Activated B cell treated with CpG ODN at 0.5 μM for 24 hours (primary cell): ENCODE measurements around the gene TSPAN9. TPM values are rescaled to one million over a fixed set of nuclear protein-coding genes. Genes with fewer than 3 reads are reported as not detected.
A peak's percentile ranks its signal among the peaks of the same experiment; 100 is the strongest.

Experiments
- ATAC-seq: fragments of 200-7000 bp; cut with Tn5 transposase; one replicate; pipeline ENCODE4 v1.10.0; 2021; ENCODE audit warnings: low read depth, mild to moderate bottlenecking, moderate library complexity
- CTCF ChIA-PET: fragments of 350-600 bp; sonication (Branson Sonifier 250); formaldehyde crosslinking; loops from one replicate; lab custom pipeline; 2021; ENCODE audit warnings: antibody characterized with exemption; lab: Charles Lee
- POLR2A ChIA-PET: fragments of 350-600 bp; sonication (Branson Sonifier 250); formaldehyde crosslinking; loops from one replicate; lab custom pipeline; 2021; ENCODE audit warnings: antibody characterized with exemption; lab: Charles Lee
- DNase-seq: peaks from one replicate; pipeline ENCODE4 v3.0.0; 2022
- H3K27ac Mint-ChIP-seq: one replicate; pipeline ENCODE4 v1.8.0; 2020; ENCODE audit warnings: mixed read lengths
- H3K27me3 Mint-ChIP-seq: one replicate; pipeline ENCODE4 v1.8.0; 2021; ENCODE audit warnings: mixed read lengths
- H3K36me3 Mint-ChIP-seq: one replicate; pipeline ENCODE4 v1.8.0; 2021; ENCODE audit warnings: low read depth, mixed read lengths
- H3K4me1 Mint-ChIP-seq: one replicate; pipeline ENCODE4 v1.8.0; 2021; ENCODE audit warnings: mixed read lengths
- H3K4me3 Mint-ChIP-seq: one replicate; pipeline ENCODE4 v1.8.0; 2020; ENCODE audit warnings: mild to moderate bottlenecking, mixed read lengths
- H3K9me3 Mint-ChIP-seq: one replicate; pipeline ENCODE4 v1.8.0; 2020; ENCODE audit warnings: mixed read lengths
- intact Hi-C: fragments of 100-400 bp; cut with micrococcal nuclease; formaldehyde crosslinking; loops from one replicate; pipeline ENCODE4 v1.15.1; 2024
- total RNA-seq: library from RNA; stranded (reverse); gene quantifications from 2 replicates; pipeline ENCODE4 v1.2.3, GENCODE V29; 2022
- TF ChIP-seq, protein P1 (sequence below): fragments of 200-600 bp; IDR thresholded peaks from one replicate; pipeline ENCODE4 v1.8.0; 2022; ENCODE audit warnings: antibody characterized with exemption, mild to moderate bottlenecking

The TSPAN9 gene
- total RNA-seq, 1 donor from 2014 or later, result 0.20 TPM

GRCh38 chr12:3040026-3040656 is 37.0 kb upstream of the TSPAN9 start:
- intact Hi-C loops, result loop anchor here (2.0 kb wide), 2 partner anchors 155 to 187 kb away; no protein-coding TSS in a partner anchor
- POLR2A ChIA-PET, result no interaction called here
- H3K4me3 Mint-ChIP-seq, result no peak overlapping the region
- no peak overlapping the region for H3K27ac Mint-ChIP-seq
- H3K36me3 Mint-ChIP-seq, result no peaks in the 10 kb centered on the region
- no peaks in the 10 kb centered on the region for H3K9me3 Mint-ChIP-seq
- TF ChIP-seq, protein P1, sequence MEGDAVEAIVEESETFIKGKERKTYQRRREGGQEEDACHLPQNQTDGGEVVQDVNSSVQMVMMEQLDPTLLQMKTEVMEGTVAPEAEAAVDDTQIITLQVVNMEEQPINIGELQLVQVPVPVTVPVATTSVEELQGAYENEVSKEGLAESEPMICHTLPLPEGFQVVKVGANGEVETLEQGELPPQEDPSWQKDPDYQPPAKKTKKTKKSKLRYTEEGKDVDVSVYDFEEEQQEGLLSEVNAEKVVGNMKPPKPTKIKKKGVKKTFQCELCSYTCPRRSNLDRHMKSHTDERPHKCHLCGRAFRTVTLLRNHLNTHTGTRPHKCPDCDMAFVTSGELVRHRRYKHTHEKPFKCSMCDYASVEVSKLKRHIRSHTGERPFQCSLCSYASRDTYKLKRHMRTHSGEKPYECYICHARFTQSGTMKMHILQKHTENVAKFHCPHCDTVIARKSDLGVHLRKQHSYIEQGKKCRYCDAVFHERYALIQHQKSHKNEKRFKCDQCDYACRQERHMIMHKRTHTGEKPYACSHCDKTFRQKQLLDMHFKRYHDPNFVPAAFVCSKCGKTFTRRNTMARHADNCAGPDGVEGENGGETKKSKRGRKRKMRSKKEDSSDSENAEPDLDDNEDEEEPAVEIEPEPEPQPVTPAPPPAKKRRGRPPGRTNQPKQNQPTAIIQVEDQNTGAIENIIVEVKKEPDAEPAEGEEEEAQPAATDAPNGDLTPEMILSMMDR, result no peak
- peaks cover 22% of the 10 kb centered on the region for H3K27me3 Mint-ChIP-seq
- CTCF ChIA-PET, result no interaction called here
- ATAC-seq, result no peak
- peaks cover 23% of the 10 kb centered on the region for H3K4me1 Mint-ChIP-seq
- DNase-seq, result no peak

DNA sequence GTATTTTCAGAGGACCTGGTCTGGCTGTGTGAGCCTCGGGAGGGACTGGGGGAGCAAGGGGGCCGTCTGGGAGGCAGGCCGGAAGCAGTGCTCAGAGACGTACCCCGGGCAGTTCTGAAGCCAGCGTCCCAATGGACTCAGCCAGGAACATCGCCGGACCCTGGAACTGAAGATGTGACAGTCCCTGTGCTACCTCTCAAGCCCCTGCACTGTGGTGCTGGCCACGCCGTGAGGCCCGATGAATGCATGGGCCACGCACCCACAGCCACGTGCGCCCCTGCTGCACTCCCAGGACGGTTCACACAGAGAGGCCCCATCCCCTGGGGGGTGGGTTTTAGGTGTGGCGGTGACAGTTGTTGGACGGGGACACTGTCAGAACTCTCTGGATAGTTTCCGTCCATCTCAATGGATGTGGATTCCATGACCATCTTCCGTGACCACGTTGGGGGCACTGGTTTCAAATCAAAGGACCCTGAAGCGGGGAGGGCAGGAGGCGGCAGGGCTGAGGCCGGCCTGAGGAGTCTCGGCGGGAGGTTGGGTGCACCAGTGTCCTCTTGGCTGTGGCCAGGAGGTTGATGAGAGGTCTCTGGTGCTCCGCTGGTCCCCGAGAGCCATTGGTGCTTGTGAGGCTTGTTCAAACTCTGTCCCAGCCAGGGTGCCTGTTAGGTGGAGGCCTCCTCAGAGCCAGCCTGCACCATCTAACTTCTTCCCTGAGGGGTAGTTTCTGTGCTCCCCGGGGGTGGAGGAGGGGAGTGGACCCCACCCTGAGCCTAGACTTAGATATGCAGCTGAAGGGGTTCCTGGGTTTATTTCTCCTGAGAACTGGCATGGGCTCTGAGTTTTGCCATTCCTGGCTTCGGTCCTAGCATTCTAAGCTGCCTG is 36.3 kb upstream of the TSPAN9 start:
- ATAC-seq (no peak), DNase-seq (no peak)
- Mint-ChIP-seq H3K27me3 (peaks cover 24% of the 10 kb centered on the region), H3K27ac (no peak overlapping the region), H3K36me3 (no peaks in the 10 kb centered on the region), H3K9me3 (no peaks in the 10 kb centered on the region), H3K4me1 (peaks cover 25% of the 10 kb centered on the region), H3K4me3 (no peak overlapping the region)
- TF ChIP-seq, protein P1, result no peak
- POLR2A ChIA-PET, result interaction anchor here (0.6 to 1.2 kb wide), 3 partner anchors 150 to 1350 kb away, joined by 3 to 6 read pairs (median 3); partner anchors contain the start of genes ADIPOR2 and TULP3
- intact Hi-C loops, result loop anchor here (2.0 kb wide), 2 partner anchors 156 to 188 kb away; no protein-coding TSS in a partner anchor
- CTCF ChIA-PET, result interaction anchor here (1.0 to 1.7 kb wide), 4 partner anchors 8 to 195 kb away, joined by 3 to 8 read pairs (median 4); no protein-coding TSS in a partner anchor

GRCh38 chr12:3041558-3042164 is 35.5 kb upstream of the TSPAN9 start:
- Mint-ChIP-seq H3K4me3 (peak overlapping the region; percentile 46), H3K27ac (peak overlapping the region; percentile 30), H3K4me1 (peaks cover 25% of the 10 kb centered on the region), H3K36me3 (no peaks in the 10 kb centered on the region), H3K9me3 (no peaks in the 10 kb centered on the region), H3K27me3 (peaks cover 28% of the 10 kb centered on the region)
- DNase-seq (no peak), ATAC-seq (peak; percentile 70)
- intact Hi-C loops, result loop anchor here (1.0 to 2.0 kb wide), 3 partner anchors 32 to 189 kb away; no protein-coding TSS in a partner anchor
- ChIA-PET CTCF (interaction anchor here (0.7 to 1.7 kb wide), 9 partner anchors 8 to 296 kb away, joined by 3 to 8 read pairs (median 4); no protein-coding TSS in a partner anchor), POLR2A (interaction anchor here (0.6 to 1.2 kb wide), 3 partner anchors 151 to 1351 kb away, joined by 3 to 6 read pairs (median 3); partner anchors contain the start of genes ADIPOR2 and TULP3)
- TF ChIP-seq, protein P1, result no peak

GRCh38 chr12:3042394-3042793 is 34.8 kb upstream of the TSPAN9 start:
- DNase-seq (peak; percentile 54), ATAC-seq (peak; percentile 94)
- Mint-ChIP-seq H3K4me1 (peaks cover 25% of the 10 kb centered on the region), H3K27ac (no peak overlapping the region), H3K36me3 (no peaks in the 10 kb centered on the region), H3K4me3 (peak overlapping the region; percentile 19), H3K27me3 (peaks cover 28% of the 10 kb centered on the region), H3K9me3 (no peaks in the 10 kb centered on the region)
- intact Hi-C loops, result loop anchor here (1.0 kb wide), 1 partner anchor 31 kb away; no protein-coding TSS in a partner anchor
- TF ChIP-seq, protein P1, result no peak
- ChIA-PET POLR2A (interaction anchor here (0.6 kb wide), 1 partner anchor 1903 kb away, joined by 3 read pairs; no protein-coding TSS in a partner anchor), CTCF (interaction anchor here (1.0 to 1.7 kb wide), 7 partner anchors 9 to 198 kb away, joined by 3 to 8 read pairs (median 5); no protein-coding TSS in a partner anchor)
